GM13976 (cell line): Measurements from ENCODE around the gene WTIP.

Experiments
- DNase-seq: peaks from one replicate; pipeline ENCODE4 v3.0.0; 2012; ENCODE audit warnings: low spot score
- in situ Hi-C: fragments of 300-500 bp; cut with MboI; formaldehyde crosslinking; loops from one replicate; pipeline ENCODE4 v1.12.0; 2022; ENCODE audit warnings: low sequenced_read_pairs, mixed read lengths, inconsistent platforms; ENCODE audit not compliant: unreplicated experiment
- TF ChIP-seq, protein P1 (sequence below): IDR thresholded peaks from 2 replicates; pipeline ENCODE4 v1.5.1; 2012; ENCODE audit warnings: borderline replicate concordance, mild to moderate bottlenecking; ENCODE audit not compliant: insufficient read depth; ENCODE audit errors: extremely low read depth, missing control alignments, control extremely low read depth

WTIP gene

DNA sequence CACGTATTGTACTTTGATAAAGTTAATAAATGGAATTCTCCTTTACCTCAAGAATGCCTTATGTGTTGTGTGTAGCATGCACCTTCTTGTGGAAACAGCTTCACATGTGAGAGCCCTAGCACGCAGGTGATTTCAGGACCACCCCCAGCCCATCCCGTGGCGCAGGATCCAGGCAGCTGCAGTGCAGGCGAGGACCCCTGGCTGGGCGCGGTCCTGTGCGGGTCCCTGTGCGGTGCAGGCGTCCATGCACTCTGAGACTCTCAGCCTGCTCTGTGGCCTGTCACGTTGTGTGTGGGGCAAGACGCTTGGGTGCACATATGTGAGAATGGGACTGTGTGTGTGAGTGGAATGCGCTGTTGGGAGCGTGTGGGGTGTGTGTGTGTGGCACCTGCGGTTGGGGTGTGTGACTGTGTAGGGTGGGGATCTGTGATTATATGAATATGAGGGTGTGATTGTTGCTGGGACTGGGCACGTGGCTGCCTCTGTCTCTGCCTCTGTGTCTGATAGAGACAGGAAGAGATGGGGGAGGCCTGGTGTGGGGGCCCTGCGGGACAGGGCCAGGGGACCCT, 30.8 kb downstream of the WTIP start:
- peak; percentile 11 for DNase-seq
- in situ Hi-C loops = no loop called here
- TF ChIP-seq, protein P1, sequence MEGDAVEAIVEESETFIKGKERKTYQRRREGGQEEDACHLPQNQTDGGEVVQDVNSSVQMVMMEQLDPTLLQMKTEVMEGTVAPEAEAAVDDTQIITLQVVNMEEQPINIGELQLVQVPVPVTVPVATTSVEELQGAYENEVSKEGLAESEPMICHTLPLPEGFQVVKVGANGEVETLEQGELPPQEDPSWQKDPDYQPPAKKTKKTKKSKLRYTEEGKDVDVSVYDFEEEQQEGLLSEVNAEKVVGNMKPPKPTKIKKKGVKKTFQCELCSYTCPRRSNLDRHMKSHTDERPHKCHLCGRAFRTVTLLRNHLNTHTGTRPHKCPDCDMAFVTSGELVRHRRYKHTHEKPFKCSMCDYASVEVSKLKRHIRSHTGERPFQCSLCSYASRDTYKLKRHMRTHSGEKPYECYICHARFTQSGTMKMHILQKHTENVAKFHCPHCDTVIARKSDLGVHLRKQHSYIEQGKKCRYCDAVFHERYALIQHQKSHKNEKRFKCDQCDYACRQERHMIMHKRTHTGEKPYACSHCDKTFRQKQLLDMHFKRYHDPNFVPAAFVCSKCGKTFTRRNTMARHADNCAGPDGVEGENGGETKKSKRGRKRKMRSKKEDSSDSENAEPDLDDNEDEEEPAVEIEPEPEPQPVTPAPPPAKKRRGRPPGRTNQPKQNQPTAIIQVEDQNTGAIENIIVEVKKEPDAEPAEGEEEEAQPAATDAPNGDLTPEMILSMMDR = no peak

DNA sequence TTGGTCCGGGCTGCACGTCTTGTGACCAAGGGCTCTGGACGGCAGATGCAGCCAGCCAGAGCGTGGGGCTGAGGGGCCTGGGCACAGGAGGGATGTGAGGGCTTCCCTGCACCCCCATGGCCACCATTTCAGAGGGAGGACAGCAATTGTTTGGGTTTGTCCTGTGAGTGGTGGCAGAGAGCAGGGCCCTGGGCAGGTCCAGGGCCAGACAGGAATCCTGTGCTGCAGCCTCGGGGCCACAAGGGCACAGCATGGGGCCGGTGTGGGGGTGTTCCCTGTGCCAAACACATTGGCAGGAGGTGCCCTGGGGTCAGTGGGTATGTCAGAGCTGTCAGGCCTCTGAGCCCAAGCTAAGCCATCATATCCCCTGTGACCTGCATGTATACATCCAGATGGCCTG, 32.2 kb downstream of the WTIP start:
- DNase-seq = no peak
- TF ChIP-seq, protein P1 = no peak
- in situ Hi-C loops = no loop called here

DNA sequence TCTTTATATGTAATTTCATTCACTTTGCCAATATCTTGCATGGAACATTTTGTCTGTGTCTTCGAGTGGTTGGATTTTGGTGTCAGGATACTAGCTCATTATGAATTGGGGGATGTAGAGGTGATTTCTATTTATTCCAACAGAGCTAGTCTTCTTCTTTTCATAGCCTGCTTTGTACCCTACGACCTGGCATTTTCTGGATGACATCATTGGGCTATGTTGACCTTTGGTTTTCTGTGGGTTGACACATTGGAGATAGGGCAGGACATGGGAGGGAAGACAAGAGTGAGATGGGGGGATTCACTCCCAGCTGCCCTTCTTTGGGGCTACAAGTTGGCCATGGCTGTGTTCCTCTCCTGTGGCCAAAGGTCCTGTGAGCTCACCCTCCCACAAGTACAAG, 38.0 kb downstream of the WTIP start:
- DNase-seq = no peak
- in situ Hi-C loops = no loop called here
- TF ChIP-seq, protein P1 = no peak

DNA sequence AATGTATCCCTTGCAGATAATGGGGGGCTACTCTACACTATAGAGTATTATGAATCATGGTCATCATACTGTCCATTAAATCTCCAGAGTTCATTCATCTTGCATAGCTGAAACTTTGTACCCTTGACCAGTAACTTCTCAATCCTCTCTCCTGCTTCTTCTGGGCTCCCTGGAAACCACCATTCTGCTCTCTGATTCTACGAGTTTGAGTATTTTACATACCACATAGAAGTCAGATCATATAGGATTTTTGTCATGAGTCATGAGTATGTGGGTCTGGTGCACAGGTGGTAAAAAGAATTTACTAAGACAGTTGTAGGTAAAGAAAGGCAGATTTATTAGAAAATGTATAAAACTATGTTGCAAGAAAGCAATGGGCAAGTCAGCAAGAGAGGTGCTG, 41.9 kb downstream of the WTIP start:
- TF ChIP-seq, protein P1 = no peak
- in situ Hi-C loops = no loop called here
- no peak for DNase-seq

DNA sequence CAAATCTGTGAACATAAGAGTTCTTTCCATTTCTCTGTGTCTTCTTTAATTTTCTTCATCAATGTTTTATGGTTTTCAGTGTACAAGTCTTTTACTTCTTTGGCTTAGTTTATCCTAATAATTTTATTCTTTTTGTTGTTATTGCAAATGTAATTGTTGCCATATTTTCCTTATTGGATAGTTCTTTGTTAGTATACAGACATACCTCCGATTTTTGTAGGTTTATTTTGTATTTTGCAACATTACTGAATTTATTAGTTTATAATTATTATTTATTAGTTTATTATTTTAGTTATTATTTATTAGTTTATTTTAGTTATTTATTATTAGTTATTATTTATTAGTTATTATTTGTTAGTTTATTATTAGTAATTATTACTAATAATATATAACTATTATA, 43.4 kb downstream of the WTIP start:
- no peak for DNase-seq
- in situ Hi-C loops = no loop called here

DNA sequence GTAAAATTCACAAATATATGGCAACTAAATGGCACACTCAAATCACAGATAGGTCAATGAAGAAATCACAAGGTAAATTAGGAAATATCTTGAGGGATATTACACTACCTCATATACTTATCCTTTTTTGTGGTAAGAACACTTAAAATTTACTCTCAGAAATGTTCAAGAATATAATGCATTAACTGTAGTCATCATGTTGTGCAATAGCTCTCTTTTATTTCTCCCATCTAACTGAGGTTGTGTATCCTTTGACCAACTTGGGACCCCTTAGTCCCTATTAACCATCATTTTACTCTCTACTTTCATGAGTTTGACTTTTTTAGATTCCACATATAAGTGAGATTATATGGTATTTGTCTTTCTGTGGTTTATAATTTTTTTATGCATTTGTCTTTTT, 52.6 kb downstream of the WTIP start:
- in situ Hi-C loops = no loop called here
- TF ChIP-seq, protein P1 = no peak

More for the DNA sequence above, 43.4 kb downstream of the WTIP start:
- TF ChIP-seq, protein P1 = no peak

More for the DNA sequence above, 52.6 kb downstream of the WTIP start:
- no peak for DNase-seq
